ENCODE measurements around the gene SMARCA4.

SMARCA4 gene

DNA sequence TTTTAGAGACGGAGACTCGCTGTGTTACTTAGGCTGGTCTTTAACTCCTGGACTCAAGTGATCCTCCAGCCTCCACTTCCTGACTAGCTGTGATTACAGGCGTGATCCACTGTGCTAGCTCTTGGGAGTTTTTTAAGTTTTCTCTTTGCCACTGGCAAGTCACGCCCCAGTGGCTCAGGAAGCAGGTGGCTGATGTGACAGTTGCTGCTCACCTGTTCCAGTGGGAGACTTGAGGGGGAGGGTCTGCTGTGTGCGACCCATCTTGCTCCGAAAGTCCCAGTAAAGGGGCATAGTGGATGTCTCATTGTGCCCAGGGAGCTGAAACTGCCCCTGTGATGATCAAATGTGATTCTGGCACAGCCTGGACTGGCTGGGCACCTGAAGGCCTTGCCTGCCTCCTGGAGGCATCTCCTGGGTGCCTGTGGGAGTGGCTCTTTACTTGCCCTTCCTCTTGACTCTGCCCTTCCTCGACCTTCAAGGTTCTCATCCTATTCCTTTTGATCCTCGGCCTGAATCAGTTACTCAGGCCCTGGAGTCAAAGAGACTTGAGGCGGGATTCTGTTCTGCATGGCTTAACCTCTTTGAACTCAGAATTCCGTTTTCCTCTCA lies 7.8 kb downstream of the SMARCA4 start:
- TF ChIP-seq, protein P1, sequence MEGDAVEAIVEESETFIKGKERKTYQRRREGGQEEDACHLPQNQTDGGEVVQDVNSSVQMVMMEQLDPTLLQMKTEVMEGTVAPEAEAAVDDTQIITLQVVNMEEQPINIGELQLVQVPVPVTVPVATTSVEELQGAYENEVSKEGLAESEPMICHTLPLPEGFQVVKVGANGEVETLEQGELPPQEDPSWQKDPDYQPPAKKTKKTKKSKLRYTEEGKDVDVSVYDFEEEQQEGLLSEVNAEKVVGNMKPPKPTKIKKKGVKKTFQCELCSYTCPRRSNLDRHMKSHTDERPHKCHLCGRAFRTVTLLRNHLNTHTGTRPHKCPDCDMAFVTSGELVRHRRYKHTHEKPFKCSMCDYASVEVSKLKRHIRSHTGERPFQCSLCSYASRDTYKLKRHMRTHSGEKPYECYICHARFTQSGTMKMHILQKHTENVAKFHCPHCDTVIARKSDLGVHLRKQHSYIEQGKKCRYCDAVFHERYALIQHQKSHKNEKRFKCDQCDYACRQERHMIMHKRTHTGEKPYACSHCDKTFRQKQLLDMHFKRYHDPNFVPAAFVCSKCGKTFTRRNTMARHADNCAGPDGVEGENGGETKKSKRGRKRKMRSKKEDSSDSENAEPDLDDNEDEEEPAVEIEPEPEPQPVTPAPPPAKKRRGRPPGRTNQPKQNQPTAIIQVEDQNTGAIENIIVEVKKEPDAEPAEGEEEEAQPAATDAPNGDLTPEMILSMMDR (conservative IDR thresholded peaks at IDR 0.05; ENCODE audit: control insufficient read depth, insufficient read depth, low read depth, low read length): no peak
- H3K4me3 ChIP-seq (ENCODE audit: control insufficient read depth, low read depth, low read length): no peak overlapping the region
- no peak for DNase-seq (ENCODE audit: low read depth)

DNA sequence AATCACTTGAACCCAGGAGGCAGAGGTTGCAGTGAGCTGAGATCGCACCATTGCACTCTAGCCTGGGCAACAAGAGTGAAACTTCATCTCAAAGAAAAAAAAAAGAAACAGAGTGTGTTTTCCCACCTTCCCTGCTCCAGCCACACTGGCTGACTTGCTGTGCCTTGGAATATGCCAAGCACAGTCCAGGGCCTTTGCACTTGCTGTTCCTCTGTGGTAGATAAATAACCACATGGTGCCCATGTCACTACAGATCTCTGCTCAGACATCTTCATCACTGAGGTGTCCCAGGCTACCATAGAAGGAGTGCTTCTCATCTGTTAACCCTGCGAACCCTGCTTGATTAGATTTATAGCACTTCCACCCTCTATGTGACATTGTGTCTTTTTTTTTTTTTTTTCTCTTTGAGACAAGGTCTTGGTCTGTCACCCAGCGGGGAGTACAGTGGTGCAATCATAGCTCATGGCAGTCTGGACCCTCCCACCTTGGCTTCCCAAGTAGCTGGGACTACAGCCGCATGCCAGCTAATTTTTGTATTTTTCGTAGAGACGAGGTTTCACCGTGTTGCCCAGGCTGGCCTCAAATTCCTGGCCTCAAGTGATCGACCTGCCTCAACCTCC lies 10.4 kb downstream of the SMARCA4 start:
- TF ChIP-seq, protein P1 (conservative IDR thresholded peaks at IDR 0.05; ENCODE audit: control insufficient read depth, insufficient read depth, low read depth, low read length): no peak
- H3K4me3 ChIP-seq (ENCODE audit: control insufficient read depth, low read depth, low read length): no peak overlapping the region
- no peak for DNase-seq (ENCODE audit: low read depth)

DNA sequence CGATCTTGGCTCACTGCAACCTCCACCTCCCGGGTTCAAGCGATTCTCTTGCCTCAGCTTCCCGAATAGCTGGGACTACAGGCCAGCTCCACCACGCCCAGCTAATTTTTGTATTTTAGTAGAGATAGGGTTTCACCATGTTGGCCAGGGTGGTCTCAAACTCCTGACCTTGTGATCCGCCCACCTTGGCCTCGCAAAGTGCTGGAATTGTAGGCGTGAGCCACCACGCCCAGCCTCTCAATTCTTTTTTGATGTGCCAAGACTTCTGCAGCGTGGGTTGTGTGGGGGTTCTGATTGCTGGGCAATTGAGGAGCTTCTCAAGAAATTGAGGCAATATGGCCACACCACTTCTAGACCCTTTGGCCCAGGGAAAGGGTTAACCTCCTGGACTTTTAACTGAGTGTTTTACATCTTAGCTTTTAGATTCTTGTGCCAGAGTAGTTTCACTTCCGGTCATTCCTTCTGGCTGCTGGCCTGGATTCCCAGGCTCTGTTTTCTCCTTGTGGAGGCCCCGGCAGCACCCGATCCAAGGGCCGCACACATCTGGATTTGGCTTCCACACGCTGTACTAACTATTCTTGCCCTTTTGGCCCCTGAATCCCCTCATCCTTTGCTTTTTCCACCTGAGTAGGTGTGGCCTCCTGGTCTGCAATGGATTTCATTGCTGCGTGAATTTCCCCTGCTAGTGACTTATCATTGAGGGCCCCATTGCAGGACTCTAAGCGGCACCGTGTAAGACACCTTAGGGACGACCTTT lies 14.7 kb downstream of the SMARCA4 start:
- DNase-seq (ENCODE audit: low read depth): peak; percentile 74
- no peak overlapping the region for H3K4me3 ChIP-seq (ENCODE audit: control insufficient read depth, low read depth, low read length)
- TF ChIP-seq, protein P1 (conservative IDR thresholded peaks at IDR 0.05; ENCODE audit: control insufficient read depth, insufficient read depth, low read depth, low read length): no peak

DNA sequence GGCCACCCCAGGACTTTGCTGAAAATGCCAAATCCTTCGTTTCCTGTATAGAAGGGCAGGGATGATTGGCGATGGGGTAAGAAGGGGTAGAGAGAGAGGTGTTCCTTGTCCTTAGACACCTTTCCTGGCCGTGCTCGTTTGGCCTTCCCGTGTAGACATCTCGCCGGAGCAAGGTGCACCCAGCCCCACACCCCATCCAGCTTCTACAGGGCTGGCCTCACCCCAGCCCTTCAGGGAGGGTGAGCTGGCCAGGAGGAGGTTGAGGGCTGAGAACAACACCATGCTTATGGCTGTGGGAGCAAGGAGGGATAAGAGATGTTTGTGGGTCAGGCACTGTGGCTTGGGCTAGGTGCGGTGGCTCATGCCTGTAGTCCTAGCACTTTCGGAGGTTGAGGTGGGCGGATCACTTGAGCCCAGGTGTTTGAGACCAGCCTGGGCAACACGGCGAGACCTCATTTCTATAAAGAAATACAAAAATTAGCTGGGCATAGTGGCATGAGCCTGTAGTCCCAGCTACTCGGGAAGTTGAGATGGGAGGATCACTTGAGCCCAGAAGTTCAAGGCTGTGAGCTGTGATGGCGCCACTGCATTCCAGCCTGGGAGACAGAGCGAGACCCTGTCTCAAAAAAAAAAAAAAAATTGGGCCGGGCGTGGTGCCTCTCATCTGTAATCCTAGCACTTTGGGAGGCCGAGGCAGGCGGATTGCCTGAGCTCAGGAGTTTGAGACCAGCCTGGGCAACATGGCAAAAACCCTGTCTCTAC lies 15.5 kb downstream of the SMARCA4 start:
- DNase-seq (ENCODE audit: low read depth): no peak
- TF ChIP-seq, protein P1 (conservative IDR thresholded peaks at IDR 0.05; ENCODE audit: control insufficient read depth, insufficient read depth, low read depth, low read length): no peak
- no peak overlapping the region for H3K4me3 ChIP-seq (ENCODE audit: control insufficient read depth, low read depth, low read length)

DNA sequence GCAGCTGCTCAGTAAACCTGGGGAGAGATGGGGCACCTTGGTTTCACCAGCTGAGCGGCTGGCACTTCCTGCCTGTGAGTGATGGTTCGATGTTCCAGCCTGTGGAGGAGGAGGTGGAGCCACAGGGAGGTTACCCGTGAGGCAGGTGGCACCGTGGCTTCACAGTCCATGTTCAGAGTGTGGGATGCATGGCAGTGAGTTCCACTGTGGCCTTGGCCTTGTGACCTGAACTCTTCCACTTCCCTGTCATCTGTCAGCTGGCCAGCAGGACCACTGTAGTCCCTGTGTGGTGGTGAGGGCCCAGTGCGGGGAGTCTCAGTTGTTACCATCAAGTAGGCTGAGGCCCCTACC lies 16.9 kb downstream of the SMARCA4 start:
- no peak overlapping the region for H3K4me3 ChIP-seq (ENCODE audit: control insufficient read depth, low read depth, low read length)
- DNase-seq (ENCODE audit: low read depth): no peak
- TF ChIP-seq, protein P1 (conservative IDR thresholded peaks at IDR 0.05; ENCODE audit: control insufficient read depth, insufficient read depth, low read depth, low read length): no peak

DNA sequence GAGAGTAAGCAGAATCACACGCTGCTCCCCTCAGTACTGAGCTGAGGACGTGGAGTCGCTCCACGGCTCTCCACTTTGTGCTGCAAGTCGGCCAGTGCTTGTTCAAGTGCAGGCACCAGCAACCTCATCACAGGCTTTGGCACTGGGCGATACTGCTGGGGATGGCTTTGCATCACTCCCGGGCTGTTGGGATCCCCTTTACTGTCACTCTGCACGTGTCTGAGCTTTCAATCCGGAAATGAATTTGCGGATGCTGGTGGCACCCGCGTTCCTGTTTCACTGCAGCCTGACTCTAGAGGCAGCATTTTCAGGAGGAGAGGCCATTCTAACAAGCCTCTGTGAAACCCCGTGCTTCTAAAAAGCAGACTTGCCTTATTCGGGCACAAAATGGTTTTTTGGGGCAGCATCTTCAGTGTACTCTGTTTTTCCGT lies 19.1 kb downstream of the SMARCA4 start:
- no peak for DNase-seq (ENCODE audit: low read depth)
- no peak overlapping the region for H3K4me3 ChIP-seq (ENCODE audit: control insufficient read depth, low read depth, low read length)

More for the DNA sequence above, 19.1 kb downstream of the SMARCA4 start:
- TF ChIP-seq, protein P1 (conservative IDR thresholded peaks at IDR 0.05; ENCODE audit: control insufficient read depth, insufficient read depth, low read depth, low read length): peak; percentile 5
